DMS 273 (cell line): Measurements from ENCODE around the gene POLR3G.

ENCODE experiments used
- DNase-seq: peaks from one replicate; lab custom pipeline; 2025; ENCODE audit not compliant: unreplicated experiment; lab: John Stamatoyannopoulos, UW

Gene POLR3G

DNA sequence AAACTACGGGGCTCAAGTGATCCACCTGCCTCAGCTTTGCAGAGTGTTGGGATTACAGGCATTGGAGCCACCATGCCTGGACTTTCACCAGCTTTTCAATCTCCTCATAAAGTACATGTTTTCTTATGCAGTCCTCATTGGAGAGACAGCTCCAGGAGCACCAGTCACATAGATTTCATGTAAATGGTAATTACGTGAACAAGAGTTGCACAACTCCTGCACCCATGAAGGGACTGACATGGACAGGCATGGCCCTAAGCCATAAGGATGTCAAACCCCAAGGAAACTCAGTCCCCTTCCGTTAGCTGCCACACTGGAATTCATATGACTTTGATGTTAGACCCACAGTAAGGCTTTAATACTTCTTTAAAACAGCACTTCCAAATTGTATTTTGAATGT is 76.3 kb downstream of the POLR3G start:
- DNase-seq, result no peak

DNA sequence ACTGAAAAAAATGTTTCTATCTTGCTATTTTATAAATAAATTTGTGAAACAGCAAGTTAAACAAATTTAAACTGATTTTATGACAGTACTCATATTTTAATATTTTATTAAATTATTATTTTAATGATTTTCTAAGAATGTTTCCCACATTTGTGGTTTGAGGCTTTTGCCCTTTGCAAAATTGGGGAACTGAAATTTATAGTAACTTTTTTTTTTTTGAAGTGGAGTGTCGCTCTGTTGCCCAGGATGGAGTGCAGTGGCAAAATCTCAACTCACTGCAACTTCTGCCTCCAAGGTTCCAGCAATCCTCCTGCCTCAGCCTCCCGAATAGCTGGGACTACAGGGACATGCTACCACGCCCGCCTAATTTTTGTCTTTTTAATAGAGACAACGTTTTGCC is 76.7 kb downstream of the POLR3G start:
- no peak for DNase-seq

DNA sequence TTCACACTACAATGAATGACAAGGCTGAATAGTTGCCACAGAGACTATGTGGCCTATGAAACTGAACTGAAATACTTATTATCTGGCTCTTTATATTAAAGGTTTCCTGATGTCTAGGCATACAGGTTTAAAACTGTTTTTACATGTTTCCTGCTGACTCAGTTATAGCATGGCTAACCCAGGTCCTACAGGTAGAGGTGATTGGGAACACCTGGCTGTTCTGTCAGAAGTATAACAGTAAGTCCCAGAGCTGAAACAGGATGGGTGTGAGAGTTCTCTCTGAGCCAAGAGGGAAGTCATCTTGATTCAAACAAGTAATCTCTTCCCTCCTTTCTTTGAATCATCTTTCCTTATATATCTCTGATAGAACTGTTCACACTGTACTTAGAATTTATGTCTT is 79.0 kb downstream of the POLR3G start:
- DNase-seq, result no peak

DNA sequence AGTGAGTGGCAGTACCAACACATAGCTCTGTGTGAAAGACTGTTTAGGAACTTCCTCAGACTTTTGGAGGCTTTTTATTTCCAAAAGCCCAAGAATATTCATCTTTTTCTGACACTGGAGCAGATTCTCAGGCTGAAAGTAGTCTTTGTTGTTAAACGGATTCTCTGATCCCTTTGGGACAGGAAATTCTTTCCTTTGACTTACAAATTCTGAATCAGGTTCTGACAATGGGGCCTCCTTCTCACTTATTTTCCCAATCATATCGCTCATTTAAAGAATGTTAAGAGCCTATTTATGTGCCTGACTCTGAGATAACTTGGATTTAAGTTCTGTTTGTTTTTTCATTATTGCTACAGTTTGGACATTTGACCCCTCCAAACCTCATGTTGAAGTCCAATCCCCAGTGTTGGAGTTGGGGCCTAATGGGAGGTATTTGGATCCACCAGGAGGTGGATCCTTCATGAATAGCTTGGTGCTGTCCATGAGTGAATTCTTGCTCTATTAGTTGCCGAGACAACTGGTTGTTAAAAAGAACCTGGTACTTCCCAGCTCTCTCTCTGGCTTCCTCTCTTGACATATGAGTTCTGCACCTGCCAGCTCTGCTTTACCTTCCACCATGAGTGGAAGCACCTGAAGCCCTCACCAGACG is 79.8 kb downstream of the POLR3G start:
- no peak for DNase-seq

DNA sequence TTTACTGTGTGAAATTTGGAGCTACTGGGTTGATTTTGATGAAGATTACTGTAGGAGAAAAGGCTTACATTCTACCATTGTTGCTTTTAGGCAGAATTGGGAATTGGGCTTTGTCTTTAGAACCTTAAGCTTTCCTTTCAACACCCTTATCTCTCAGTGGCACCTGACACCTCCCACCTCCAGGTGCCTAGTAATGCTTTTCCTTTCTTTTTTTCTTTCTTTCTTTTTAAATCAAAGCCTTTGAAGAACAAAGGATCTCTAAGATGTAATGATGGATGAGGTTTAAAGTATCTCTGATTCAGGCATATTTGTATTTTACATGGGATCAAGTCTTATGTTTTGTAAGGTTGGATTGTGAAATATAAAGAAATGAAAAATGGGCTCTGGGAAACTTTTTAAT is 81.0 kb downstream of the POLR3G start:
- DNase-seq, result no peak

DNA sequence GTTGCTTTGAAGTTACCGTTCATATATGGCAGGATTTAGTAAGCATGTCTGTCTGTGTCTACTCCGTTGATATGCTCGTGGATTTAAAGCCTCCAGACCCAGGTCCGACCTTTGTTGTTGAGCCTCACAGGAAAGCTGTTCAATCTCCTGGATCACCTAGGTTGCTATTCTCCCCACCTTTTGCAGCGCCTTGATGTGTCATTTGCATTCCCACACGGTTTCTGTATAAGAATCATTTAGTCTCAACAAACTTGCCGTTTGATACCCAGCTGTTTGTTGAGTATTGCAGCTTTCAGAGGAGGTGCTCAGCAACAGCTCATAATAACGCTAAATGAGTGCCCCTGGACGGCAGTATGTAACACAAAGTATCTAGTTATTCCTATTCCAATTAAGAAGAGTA is 82.7 kb downstream of the POLR3G start:
- DNase-seq, result no peak

DNA sequence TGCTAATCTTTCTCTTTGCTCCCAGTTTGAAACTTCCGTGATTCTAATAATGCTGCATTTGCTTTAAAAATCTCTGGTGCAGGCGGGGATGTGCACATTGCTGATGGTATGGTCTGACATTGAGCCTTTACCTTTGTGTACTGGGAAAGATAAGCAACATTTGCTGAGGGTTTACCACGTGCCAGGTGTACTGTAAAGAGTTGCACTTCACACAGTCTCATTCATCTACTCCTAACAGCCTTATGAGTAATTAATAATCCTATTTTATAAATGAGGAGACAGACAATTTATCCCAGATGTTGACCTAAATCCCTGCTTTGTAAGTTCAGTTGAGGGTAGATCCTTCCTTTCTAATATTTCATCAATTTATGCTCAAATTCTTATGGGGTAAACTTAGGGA is 83.2 kb downstream of the POLR3G start:
- DNase-seq, result peak; percentile 33

DNA sequence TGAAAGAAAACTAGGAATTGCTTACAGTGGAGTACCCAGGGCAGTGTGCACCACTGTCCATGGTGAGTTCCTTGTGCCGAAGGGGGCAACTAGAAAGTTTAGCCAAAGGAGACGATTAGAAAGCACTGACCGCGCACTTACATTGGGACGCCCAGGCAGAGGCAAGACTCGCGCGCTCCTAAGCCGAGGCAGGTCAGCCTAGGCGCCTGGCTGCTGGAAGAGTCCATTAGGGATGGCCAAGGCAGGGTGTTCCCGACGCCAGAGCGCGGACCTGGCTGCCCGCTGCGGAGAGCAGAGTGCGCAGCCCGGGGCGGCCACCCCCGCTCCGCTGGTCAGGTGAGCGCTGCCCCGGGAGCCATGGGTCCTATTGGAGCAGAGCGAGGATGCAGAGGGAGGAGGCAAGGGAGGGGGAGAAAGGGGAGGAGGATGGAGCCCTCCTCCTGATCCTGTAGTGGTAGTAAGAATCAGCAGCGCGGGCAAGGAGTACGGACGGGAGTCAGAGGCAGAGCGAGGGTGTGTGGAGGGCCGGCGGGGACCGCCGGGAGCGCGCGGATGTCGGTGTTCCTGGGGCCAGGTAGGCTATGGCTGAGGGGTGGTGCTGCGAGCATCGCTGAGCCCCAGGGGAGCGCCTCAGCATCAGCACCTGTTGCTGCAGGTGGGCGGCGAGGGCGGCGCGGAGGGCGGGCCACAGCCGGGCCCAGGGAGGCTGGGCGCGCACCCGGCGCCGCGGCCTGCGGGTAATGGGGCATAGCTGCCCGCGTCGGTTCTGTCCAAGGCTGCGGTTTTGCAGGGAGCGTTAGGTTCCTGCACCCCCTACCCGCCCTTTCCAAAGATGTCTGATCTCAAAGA is 83.9 kb downstream of the POLR3G start, which contains the start of gene ADGRV1:
TSS of gene ADGRV1 (plus strand) at position 454 of the 849 bp plus-strand sequence. CDS start at position 553, 99 bp downstream.
- DNase-seq, result peak; percentile 99

DNA sequence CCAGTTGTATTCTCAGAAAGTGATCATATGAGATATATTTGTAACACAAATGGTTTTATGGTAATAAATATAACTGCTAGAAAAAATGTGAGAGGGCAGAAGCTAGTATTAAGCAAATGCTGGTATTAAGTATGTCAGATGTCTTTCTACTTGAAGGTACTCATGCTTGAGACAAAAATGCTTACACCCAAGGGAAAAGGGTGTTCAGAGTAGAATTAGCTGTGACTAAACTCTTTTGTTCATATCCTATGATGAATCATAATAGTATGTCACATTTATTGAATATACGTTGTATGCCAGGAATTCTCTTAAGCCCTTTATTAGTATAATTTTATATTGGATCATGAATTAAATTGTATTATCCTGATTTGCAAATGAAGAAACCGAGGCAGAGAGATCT is 86.1 kb downstream of the POLR3G start:
- no peak for DNase-seq

DNA sequence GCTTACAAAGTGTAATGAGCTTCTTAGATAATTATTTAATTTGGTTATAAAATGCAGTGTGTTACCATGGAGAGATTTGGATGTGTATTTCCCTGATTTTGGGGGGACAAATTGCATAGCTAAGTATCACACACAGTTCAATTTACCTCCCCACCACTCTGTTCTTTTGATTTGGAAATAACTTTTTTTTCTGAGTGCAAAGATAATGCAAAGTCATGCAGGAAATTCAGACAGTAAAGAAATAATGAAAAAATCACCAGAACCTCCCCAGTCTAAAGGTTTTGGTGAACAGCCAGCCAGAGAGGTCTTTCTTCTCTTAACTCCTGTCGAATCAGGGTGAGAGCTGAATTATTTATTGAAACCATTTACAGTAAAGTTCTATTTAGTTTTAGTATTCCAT is 87.1 kb downstream of the POLR3G start:
- DNase-seq, result peak; percentile 43

DNA sequence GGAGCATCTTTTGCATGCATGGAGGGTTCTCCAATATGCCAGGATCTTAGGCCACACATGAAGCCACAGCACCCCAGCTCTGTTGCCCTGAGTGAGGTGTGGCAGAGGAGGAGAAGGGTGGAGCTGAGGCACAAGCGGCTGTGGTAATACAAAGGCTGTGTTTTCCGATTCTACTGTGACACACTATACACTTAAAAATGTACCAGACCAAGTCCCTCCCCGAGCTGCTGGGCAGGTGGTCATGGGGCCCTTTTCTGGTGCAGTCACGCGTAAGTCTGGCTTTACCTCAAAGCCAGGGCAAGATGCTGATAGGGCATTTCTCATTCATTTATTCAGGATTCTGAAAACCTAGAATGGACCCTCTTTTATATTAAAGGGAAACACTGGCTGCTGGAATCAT is 87.7 kb downstream of the POLR3G start:
- DNase-seq, result peak; percentile 83

DNA sequence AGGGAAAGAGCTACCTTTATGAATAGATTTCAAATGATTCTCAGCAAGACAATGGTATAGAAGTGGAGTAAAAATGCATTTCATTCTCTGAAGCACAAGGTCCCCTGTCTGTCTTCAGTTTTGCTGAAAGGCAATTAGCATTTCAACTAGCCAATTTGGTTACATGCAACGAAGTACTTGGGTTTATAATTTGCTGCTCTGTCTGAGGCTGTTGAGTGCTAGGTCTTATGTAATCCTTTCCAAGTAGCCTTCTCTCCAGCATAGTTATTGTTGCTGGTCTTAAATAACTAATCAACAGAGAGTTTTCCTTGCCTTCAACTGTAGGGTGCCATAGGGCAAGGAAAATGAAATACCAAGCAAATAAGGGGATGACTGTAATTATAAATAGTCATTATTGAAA is 88.4 kb downstream of the POLR3G start:
- DNase-seq, result peak; percentile 83
